Stimulated activated naive CD4-positive, alpha-beta T cell treated with Interleukin-2 at 50 U/mL for 16 hours (primary cell): ENCODE measurements around the gene TIGAR.
A peak's percentile ranks its signal among the peaks of the same experiment; 100 is the strongest.

Experiments
- DNase-seq: peaks from one replicate; lab custom pipeline; 2025; lab: John Stamatoyannopoulos, UW

The TIGAR gene

GRCh38 chr12:4303750-4304149, 17.3 kb upstream of the TIGAR start:
- no peak for DNase-seq

GRCh38 chr12:4307593-4308333, 13.2 kb upstream of the TIGAR start:
- DNase-seq: no peak

- no peak for DNase-seq
These were observed 12.6 kb upstream of the TIGAR start for GRCh38 chr12:4308334-4308950.

GRCh38 chr12:4311776-4312175, 9.2 kb upstream of the TIGAR start:
- DNase-seq: no peak

- DNase-seq: no peak
These were observed 8.8 kb upstream of the TIGAR start for GRCh38 chr12:4312251-4312650.

GRCh38 chr12:4320497-4320852, 538 bp upstream of the TIGAR start:
- peak; percentile 51 for DNase-seq

GRCh38 chr12:4322726-4323125, 1.7 kb downstream of the TIGAR start:
- no peak for DNase-seq

GRCh38 chr12:4323396-4323795, 2.4 kb downstream of the TIGAR start:
- no peak for DNase-seq

GRCh38 chr12:4324366-4324765, 3.4 kb downstream of the TIGAR start:
- DNase-seq: no peak

GRCh38 chr12:4325966-4326365, 5.0 kb downstream of the TIGAR start:
- DNase-seq: no peak

GRCh38 chr12:4327293-4327692, 6.3 kb downstream of the TIGAR start:
- no peak for DNase-seq

GRCh38 chr12:4330203-4330602, 9.2 kb downstream of the TIGAR start:
- DNase-seq: no peak

GRCh38 chr12:4331221-4331620, 10.2 kb downstream of the TIGAR start:
- DNase-seq: no peak

- no peak for DNase-seq
These were observed 10.8 kb downstream of the TIGAR start for GRCh38 chr12:4331842-4332241.

- no peak for DNase-seq
These were observed 25.9 kb downstream of the TIGAR start for GRCh38 chr12:4346931-4347330.

- DNase-seq: no peak
These were observed 32.8 kb downstream of the TIGAR start for GRCh38 chr12:4353785-4354208.

GRCh38 chr12:4355156-4356040, 34.4 kb downstream of the TIGAR start:
- DNase-seq: no peak

- peak; percentile 11 for DNase-seq
These were observed 35.0 kb downstream of the TIGAR start for GRCh38 chr12:4356041-4356327.

GRCh38 chr12:4366090-4366489, 45.1 kb downstream of the TIGAR start:
- DNase-seq: no peak

- DNase-seq: no peak
These were observed 48.5 kb downstream of the TIGAR start for GRCh38 chr12:4369548-4369947.

- DNase-seq: no peak
These were observed 49.3 kb downstream of the TIGAR start for GRCh38 chr12:4370265-4370664.

- no peak for DNase-seq
These were observed 51.6 kb downstream of the TIGAR start for GRCh38 chr12:4372653-4373052.

- no peak for DNase-seq
These were observed 54.4 kb downstream of the TIGAR start for GRCh38 chr12:4375449-4375848.
